Mesothelial cell of epicardium (in vitro differentiated cells): ENCODE results near the gene OPA3. TPM values are rescaled to one million over a fixed set of nuclear protein-coding genes. Genes with fewer than 3 reads are reported as not detected.
A peak's percentile ranks its signal among the peaks of the same experiment; 100 is the strongest.
"Not testable (repeated sequence)": the region's sequence is repeated elsewhere in the genome, so short reads cannot be mapped to it uniquely, and the experiment has no call there.

Source experiments
- DNase-seq, 2 experiments: peaks; one replicate each; pipeline ENCODE4 v3.0.0; 2021; ENCODE audit warnings: low spot score in 2 of 2; ENCODE audit not compliant: unreplicated experiment in 2 of 2
- H3K27ac Mint-ChIP-seq: 2 replicates; pipeline ENCODE4 v1.8.0; 2021; ENCODE audit warnings: mixed read lengths
- H3K27me3 Mint-ChIP-seq: 2 replicates; pipeline ENCODE4 v1.8.0; 2021; ENCODE audit warnings: low read depth, mixed read lengths
- H3K36me3 Mint-ChIP-seq: 2 replicates; pipeline ENCODE4 v1.8.0; 2021; ENCODE audit warnings: mixed read lengths
- H3K4me1 Mint-ChIP-seq: 2 replicates; pipeline ENCODE4 v1.8.0; 2021; ENCODE audit warnings: mixed read lengths
- H3K4me3 Mint-ChIP-seq: 2 replicates; pipeline ENCODE4 v1.8.0; 2021; ENCODE audit warnings: mild to moderate bottlenecking, moderate library complexity, mixed read lengths
- H3K9me3 Mint-ChIP-seq: 2 replicates; pipeline ENCODE4 v1.8.0; 2021; ENCODE audit warnings: mixed read lengths
- CTCF ChIP-seq: fragments of 200-600 bp; sonication (generic); IDR thresholded peaks from one replicate; pipeline ENCODE4 v1.5.0; 2021; ENCODE audit warnings: antibody characterized with exemption; ENCODE audit not compliant: unreplicated experiment
- total RNA-seq: library from RNA; stranded (reverse); gene quantifications from 3 replicates; pipeline ENCODE4 v1.2.1, GENCODE V29; 2021

Gene OPA3
- total RNA-seq, 1 donor from 2014 or later = 11.6 TPM

DNA sequence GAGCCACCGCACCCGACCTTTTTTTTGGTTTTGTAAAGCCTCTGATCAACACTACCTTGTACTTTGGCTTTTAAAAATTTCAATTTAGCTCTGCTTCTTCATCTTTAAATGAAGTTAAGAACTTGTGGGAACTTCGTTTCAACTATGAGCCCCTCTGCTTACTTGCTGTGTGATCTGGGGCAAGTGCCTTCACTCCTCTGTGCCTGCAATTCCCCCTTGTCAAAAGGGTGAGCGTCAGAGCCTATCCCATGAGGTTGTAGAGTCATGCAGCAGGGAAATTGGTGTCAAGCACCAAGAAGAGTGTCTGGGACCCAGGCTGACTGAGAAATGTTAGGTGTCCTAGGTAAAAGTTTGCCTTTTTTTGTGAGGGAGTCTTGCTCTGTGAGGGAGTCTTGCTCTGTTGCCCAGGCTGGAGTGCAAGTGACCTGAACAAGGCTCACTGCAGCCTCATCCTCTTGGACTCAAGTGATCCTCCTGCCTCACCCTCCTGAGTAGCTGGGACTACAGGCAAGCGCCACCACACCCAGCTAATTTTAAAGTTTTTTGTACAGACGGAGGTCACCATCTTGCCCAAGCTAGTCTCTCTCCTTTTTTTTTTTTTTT lies 71.6 kb downstream of the OPA3 start:
- DNase-seq = no peak
- TF ChIP-seq CTCF = no peak
- Mint-ChIP-seq H3K36me3 (peaks cover 2% of the 10 kb centered on the region), H3K27ac (no peak overlapping the region), H3K4me1 (peaks cover 8% of the 10 kb centered on the region), H3K9me3 (no peaks in the 10 kb centered on the region), H3K4me3 (no peak overlapping the region), H3K27me3 (no peaks in the 10 kb centered on the region)

DNA sequence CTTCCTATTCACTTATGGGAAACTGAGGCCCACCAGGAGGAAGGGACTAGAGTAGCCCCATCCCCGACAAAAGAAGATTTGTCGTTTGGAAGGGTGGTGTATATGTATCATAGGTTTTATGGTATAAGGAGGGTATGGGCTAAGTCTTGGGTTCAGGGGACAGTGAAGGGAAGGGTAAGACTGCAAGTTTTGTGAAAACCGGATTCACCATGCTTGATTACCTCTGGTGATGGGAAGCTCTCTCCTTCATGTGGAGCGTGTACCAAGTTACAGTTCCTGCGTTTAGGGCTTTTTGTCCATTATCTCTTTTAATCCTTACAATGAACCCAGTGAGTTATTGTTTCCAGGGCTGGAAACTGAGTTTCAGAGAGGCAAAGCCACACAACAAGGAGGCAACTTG lies 73.5 kb downstream of the OPA3 start:
- Mint-ChIP-seq H3K9me3 (no peaks in the 10 kb centered on the region), H3K4me3 (no peak overlapping the region), H3K36me3 (no peaks in the 10 kb centered on the region), H3K27me3 (no peaks in the 10 kb centered on the region), H3K27ac (no peak overlapping the region), H3K4me1 (peaks cover 8% of the 10 kb centered on the region)
- no peak for TF ChIP-seq CTCF
- no peak for DNase-seq

- H3K27me3 Mint-ChIP-seq, H3K4me1 Mint-ChIP-seq, DNase-seq, H3K36me3 Mint-ChIP-seq, H3K9me3 Mint-ChIP-seq, H3K27ac Mint-ChIP-seq: not testable (repeated sequence)
- H3K4me3 Mint-ChIP-seq = peak overlapping the region; percentile 13
Observed at GRCh38 chr19:45510352-45510751, 74.2 kb downstream of the OPA3 start.

GRCh38 chr19:45509692-45510015 lies 74.9 kb downstream of the OPA3 start:
- Mint-ChIP-seq H3K4me1 (peaks cover 8% of the 10 kb centered on the region), H3K4me3 (peak overlapping the region; percentile 56), H3K36me3 (no peaks in the 10 kb centered on the region), H3K9me3 (no peaks in the 10 kb centered on the region), H3K27ac (peak overlapping the region; percentile 88), H3K27me3 (no peaks in the 10 kb centered on the region)
- no peak for DNase-seq
- TF ChIP-seq CTCF = no peak

DNA sequence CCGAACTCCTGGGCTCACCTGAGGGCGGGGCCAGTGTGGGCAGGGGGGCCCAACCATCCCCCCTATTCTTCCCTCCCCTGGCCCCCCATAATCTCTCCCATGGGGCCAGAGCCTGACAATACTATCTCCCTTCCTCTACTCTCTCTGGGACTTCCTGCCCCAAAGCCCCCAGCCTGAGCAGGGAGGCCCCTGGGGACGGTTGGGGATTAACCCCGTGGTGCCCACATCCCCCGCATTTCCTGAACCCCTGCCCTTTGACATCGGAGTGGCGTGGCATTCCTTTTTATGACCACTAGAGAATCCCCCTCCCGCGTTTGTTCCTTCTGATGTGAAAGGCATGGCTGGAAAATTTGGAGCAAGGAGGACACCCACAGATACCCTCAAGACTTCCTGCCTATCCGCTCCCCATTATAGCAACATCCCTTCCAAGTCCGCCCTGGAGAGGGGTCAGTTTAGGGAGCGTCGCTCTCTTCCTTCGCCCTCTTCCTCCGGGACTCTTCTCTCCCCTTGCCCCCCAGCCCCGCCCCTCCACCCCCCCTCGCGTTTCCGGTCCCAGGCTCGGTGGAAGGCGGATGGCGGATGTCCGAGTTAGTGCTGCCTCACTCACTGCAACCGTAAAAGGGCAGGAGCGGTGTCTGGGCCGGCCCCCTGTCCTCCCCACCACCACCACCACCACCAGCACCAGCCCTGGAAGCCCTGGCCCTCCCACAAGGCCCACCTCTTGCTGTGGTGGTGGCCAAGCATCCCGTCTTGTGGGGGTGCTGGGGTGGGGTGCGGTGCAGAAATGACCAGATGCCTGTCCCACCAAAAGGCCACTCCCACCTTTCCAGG lies 75.5 kb downstream of the OPA3 start:
- Mint-ChIP-seq H3K4me3 (peak overlapping the region; percentile 83), H3K36me3 (no peaks in the 10 kb centered on the region), H3K27ac (peak overlapping the region; percentile 88), H3K9me3 (no peaks in the 10 kb centered on the region), H3K27me3 (no peaks in the 10 kb centered on the region), H3K4me1 (peaks cover 8% of the 10 kb centered on the region)
- DNase-seq = no peak
- no peak for TF ChIP-seq CTCF

DNA sequence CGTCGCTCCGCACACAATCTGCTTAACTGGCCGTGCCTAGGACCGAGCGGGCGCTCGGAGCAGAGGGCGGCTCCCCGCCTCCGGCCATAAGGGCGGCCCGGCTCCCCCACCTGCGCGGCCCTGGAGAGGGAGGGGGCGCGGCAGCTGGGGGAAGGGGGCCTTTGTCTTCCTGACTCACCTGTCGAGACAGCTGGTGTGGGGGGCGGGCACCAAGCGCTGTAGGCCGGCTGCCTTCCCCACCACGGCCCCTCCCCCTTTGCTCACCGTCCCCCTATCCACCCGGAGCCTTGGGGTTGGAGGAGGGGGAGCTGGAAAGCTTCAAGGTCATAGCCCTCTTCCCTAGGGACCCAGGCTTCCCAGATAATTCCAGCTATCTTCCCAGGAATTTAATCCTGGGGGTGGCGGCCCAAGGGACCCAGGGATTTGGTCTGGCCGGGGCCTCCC lies 76.2 kb downstream of the OPA3 start:
- DNase-seq = peak in 1 of 2 experiments; percentile 51
- Mint-ChIP-seq H3K4me3 (peak overlapping the region; percentile 83), H3K27me3 (no peaks in the 10 kb centered on the region), H3K36me3 (no peaks in the 10 kb centered on the region), H3K4me1 (peaks cover 8% of the 10 kb centered on the region), H3K9me3 (no peaks in the 10 kb centered on the region), H3K27ac (peak overlapping the region; percentile 34)
- no peak for TF ChIP-seq CTCF
